Stimulated activated CD8-positive, alpha-beta memory T cell treated with anti-CD3 and anti-CD28 coated beads, Interleukin-7, amount 100 ng/mL, for 48 hours (primary cell): ENCODE measurements around the gene RAB5A.
"Not testable (repeated sequence)": the region's sequence is repeated elsewhere in the genome, so short reads cannot be mapped to it uniquely, and the experiment has no call there.

Experiments
- DNase-seq, 2 donors: peaks; one replicate each; pipeline ENCODE4 v3.0.0-alpha.2; 2020; ENCODE audit warnings: low read depth in 1 of 2; ENCODE audit errors: extremely low read depth in 1 of 2

The RAB5A gene

GRCh38 chr3:20022954-20023622 is 76.2 kb downstream of the RAB5A start:
- DNase-seq, result no peak

DNA sequence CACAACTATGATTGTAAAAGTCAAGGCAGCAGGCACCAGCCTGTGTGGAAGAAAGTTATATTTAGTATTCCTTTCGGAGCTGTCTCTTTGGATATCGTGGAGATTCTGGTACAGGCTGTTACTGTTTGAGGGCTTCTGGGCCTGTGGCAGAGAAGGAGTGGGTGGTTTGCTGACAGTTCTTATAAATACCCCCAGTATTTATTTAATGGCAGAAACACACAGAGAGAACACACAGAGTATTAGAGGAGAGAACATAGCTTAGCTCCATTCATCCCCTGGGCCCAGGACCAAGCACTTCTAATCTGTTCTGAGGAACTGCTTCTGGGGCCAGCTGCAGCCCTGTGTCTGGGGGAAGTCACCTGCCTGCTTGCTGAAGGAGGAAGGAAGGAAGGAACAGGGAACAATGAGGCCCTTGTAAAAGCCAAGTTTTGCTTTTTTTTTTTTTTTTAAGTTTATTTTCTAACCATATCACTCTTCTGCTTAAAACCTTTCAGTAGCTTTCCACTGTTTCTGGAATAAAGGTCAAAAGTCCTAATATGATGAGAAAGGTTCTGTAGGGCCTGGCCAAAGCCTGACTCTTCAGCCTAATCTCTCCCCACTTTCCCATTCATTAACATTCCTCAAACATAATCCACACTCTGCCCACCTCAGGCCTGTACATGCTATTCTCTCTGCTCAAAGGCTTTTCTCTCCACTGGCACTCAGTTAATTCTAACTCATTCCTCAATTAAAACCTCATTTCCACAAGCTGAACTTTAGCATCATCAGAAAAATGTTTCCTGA is 76.9 kb downstream of the RAB5A start:
- DNase-seq, result no peak

DNA sequence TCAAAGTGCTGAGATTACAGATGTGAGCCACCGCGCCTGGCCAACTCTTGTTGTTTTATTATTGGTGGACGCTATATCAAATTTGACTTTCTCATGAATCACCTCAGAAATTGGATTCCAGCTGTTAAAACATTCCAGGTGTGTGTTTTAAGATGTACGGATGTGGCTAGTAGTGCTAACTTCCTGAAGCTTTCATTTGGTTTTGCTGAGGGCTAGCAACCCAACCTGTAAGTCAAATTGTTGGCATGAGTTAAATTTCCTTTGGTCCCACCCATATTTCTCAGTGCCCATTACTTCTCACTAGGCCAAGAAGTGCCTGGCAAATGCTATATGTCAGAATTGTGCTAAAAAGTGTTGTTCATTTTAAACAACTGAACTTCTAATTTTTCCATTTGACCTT is 80.2 kb downstream of the RAB5A start:
- DNase-seq, result no peak

GRCh38 chr3:20028905-20029331 is 82.0 kb downstream of the RAB5A start:
- no peak for DNase-seq

DNA sequence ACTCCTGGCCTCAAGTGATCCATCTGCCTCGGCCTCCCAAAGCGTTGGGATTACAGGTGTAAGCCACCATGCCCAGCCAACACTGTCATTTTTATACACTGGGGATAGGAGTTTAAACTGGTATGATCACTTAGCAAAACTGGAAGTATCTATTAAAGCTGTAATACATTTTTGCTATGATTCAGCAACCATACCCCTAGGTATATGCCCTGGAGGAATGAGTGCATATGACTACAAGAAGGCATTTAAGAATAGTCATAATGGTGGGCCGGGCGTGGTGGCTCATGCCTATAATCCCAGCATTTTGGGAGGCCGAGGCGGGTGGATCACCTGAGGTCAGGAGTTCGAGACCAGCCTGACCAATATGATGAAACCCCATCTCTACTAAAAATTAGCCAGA is 85.0 kb downstream of the RAB5A start:
- not testable (repeated sequence) for DNase-seq
